HG02678 (cell line): ENCODE measurements around the gene ZNF546.
"Not testable (repeated sequence)": the region's sequence is repeated elsewhere in the genome, so short reads cannot be mapped to it uniquely, and the experiment has no call there.

Experiments
- ATAC-seq: cut with Tn5 transposase; IDR thresholded peaks from one replicate; pipeline ENCODE4 v1.9.1; 2021; ENCODE audit warnings: mild to moderate bottlenecking, moderate library complexity; ENCODE audit not compliant: unreplicated experiment

ZNF546 gene

GRCh38 chr19:39996811-39997637 lies at the start of gene ZNF546:
Gene ZNF546 (plus strand): TSS chr19:39997060. CDS start chr19:39998327, 1,267 bp downstream.
- ATAC-seq, result peak; percentile 90

DNA sequence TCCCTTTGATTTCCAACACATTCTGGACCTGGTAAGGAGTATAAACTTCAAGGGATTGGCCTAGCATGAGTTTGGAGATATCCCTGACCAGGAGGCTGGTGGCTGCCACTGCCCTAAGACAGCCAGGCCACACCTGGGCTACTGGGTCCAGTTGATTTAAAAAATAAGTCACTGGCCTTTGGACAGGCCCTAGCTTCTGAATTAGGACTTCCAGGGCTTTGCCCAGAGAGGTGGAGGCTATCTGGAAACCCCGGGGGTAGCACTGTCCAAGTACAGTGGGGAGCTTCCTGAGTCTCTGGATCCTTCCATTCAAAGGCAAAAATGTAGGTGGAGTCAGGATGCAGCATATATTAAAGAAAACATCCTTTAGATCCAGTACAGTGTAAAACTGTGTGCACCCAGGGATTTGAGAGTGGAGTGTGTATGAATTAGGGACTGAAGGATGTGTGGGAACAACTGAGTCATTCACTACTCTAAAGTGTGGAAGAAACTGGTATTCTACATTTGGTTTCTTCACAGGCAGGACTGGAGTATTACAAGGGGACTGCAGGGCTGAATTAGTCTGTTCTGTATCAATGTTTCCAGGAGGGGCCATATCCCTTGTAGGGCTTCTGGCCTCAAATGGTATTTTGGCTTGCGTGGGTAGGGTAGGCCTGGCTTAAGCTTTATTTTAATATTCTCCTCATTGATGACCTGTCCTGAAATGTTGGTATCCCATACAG lies 47.7 kb upstream of the ZNF546 start:
- ATAC-seq, result no peak

- no peak for ATAC-seq
These were observed 45.7 kb upstream of the ZNF546 start for GRCh38 chr19:39951065-39951650.

DNA sequence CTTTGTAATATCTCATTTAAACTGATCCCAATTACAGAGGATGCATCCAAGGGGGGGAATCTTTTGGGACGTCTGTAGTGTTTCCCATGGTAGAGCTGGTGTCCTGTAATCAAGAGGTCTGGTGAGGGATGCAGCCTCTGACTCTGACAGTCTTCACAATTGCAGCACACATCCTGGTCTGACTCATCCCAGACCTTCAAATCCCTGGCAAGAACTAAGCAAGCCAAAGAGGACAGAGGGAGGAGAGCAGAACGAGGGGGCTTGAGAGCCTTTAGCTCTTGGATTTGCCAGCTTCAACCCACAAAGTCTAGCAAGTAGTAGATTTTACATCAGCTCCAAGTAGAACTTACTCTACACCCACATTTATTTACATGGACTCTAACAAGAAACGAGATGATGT lies 45.2 kb upstream of the ZNF546 start:
- no peak for ATAC-seq

- no peak for ATAC-seq
These were observed 42.9 kb upstream of the ZNF546 start for GRCh38 chr19:39953915-39954314.

GRCh38 chr19:39957886-39958285 lies 39.0 kb upstream of the ZNF546 start:
- not testable (repeated sequence) for ATAC-seq

DNA sequence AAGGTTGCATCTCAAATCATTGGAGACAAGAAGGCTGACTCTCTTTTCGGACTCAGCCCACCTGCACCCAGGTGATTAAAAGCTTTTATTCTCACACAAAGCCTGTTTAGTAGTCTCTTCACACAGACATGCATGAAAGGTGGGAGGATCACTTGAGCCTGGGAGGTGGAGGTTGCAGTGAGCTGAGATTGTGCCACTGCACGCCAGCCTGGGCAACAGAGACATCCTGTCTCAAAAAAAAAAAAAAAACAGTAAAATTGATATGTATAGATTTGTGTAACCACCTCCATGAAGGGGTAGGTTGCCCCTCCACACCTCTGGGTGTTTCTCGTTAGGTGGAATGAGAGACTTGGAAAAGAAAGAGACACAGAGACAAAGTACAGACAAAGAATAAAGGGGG lies 37.9 kb upstream of the ZNF546 start:
- not testable (repeated sequence) for ATAC-seq

DNA sequence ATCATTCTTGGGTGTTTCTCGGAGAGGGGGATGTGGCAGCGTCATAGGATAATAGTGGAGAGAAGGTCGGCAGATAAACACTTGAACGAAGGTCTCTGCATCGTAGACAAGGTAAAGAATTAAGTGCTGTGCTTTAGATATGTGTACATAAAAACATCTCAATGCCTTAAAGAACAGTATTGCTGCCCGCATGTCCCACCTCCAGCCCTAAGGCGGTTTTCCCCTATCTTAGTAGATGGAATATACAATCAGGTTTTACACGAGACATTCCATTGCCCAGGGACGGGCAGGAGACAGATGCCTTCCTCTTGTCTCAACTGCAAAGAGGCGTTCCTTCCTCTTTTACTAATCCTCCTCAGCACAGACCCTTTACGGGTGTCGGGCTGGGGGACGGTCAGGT lies 37.5 kb upstream of the ZNF546 start:
- ATAC-seq, result not testable (repeated sequence)

- ATAC-seq, result no peak
These were observed 33.0 kb upstream of the ZNF546 start for GRCh38 chr19:39963898-39964297.

GRCh38 chr19:39966617-39967016 lies 30.2 kb upstream of the ZNF546 start:
- no peak for ATAC-seq

- no peak for ATAC-seq
These were observed 29.3 kb upstream of the ZNF546 start for GRCh38 chr19:39967561-39967960.

GRCh38 chr19:39968789-39969188 lies 28.1 kb upstream of the ZNF546 start:
- ATAC-seq, result no peak

DNA sequence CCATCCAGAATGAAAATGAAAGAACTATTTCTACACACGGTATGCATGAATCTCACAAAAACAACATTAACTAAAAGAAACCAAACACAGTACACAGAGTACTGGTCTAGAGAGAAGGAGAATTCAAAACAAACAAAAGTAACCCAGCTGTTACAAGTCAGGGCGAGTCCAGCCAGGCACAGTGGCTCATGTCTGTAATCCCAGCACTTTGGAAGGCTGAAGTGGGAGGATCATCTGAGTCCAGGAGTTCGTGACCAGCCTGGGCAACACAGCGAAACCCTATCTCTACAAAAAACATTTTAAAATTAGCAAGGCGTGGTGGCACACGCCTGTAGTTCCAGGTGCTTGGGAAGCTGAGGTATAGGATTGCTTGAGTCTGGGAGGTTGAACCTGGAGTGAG lies 27.6 kb upstream of the ZNF546 start:
- no peak for ATAC-seq

DNA sequence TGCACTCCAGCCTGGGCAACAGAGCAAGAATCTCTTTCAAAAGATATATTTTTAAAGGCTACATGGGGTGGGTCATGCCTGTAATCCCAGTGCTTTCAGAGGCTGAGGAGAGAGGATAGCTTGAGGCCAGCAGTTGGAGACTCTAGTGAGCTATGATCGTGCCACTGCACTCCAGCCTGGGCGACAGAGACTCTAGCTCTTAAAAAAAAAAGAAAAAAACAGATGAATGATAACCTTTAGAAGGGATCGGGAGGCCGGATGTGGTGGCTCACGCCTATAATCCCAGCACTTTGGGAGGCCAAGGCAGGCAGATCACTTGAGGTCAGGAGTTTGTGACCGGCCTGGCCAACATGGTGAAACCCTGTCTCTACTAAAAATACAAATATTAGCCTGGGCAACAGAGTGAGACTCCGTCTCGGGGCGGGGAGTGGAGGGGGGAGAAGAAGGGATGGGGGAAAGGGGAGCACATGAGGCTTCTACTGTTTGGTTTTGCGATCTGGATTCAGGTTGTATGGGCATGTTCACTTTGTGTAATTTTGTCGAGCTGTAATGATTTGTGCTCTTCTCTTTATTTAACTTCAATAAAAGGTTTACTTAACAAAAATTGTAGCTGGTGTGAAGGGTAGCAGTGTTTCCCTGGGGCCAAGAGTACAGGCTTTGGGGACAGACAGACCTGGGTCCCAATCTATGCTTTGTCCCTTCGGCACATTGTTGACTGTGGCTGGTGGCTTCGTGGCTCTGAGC lies 27.0 kb upstream of the ZNF546 start:
- ATAC-seq, result no peak

DNA sequence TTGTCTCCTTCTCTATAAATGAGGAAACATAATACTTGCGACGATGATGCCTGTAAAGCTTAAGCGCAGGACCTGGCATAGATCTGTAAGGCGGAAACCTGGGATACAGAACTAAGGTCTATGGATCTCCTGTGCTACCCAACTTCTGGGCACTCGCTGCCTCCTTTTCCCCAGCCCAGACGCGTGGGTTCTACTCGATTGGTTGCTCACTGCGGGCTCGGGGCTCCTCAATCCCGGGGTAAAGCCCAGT lies 26.5 kb upstream of the ZNF546 start:
- peak; percentile 8 for ATAC-seq

DNA sequence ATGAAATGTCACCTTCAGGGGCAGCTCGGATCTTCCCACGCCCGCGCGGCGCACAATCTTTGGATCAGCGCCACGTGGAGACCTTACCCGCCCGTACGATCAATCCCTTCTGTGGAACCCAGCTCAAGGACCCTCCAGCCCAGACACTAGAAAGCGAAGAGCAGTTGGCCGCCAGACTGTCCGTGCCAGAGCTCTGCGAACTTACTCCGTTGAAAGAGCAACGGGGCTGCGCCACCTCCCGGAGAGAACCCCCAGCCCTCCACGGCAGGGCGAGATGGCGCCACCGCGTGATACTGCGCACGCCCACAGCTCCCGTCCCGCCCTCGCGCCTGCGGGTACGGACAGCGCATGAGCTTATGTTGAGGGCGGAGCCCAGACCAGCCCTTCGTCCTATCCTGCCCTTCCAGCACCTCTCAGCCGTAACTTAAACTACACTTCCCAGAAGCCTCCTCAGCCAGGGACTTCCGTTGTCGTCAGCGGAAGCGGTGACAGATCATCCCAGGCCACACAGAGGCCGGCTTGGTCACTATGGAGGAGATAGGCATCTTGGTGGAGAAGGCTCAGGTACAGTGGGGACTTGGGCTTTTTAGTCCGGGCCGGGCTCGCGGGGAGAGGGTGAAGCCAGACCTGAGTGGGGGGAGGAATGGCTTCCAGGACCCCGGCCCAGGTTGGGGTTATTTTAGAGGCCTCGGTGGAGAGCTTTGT lies 26.0 kb upstream of the ZNF546 start, which contains the start of gene PSMC4:
Gene PSMC4 (plus strand): TSS at position 491 of the 705 bp plus-strand sequence. CDS start 38 bp downstream, at position 529.
- ATAC-seq, result peak; percentile 96

- ATAC-seq, result no peak
These were observed 25.4 kb upstream of the ZNF546 start for GRCh38 chr19:39971380-39972035.

- ATAC-seq, result no peak
These were observed 22.3 kb upstream of the ZNF546 start for GRCh38 chr19:39974377-39975155.

- no peak for ATAC-seq
These were observed 14.0 kb upstream of the ZNF546 start for GRCh38 chr19:39982883-39983282.
